Right renal cortex interstitium (tissue), 3 donors: ENCODE results near the gene PTPRG. TPM values are rescaled to one million over a fixed set of nuclear protein-coding genes. Genes with fewer than 3 reads are reported as not detected.

Experiments
- DNase-seq, 3 donors: peaks; one replicate each; pipeline ENCODE4 v3.0.0-alpha.2; 2013; ENCODE audit warnings: low read depth in 3 of 3, low spot score in 2 of 3
- polyA plus RNA-seq, 3 donors: library from polyadenylated mRNA; unstranded; fragments of 120-200 nt; gene quantifications; one replicate each; pipeline ENCODE4 v1.2.1, GENCODE V29; 2013; ENCODE audit not compliant: insufficient read length in 3 of 3

The PTPRG gene
- polyA plus RNA-seq, 3 donors, result 87.3 to 97.7 (median 93.7) TPM

GRCh38 chr3:61938878-61939549 lies 377.6 kb downstream of the PTPRG start:
- DNase-seq, result no peak

- peak in 1 of 3 donors; percentile 21 for DNase-seq
Observed at GRCh38 chr3:61940236-61940635, 378.9 kb downstream of the PTPRG start.

- no peak for DNase-seq
Observed at GRCh38 chr3:61943975-61944374, 382.6 kb downstream of the PTPRG start.

GRCh38 chr3:61944726-61945125 lies 383.4 kb downstream of the PTPRG start:
- no peak for DNase-seq

GRCh38 chr3:61945657-61946056 lies 384.3 kb downstream of the PTPRG start:
- no peak for DNase-seq

GRCh38 chr3:61946570-61947324 lies 385.4 kb downstream of the PTPRG start:
- no peak for DNase-seq

GRCh38 chr3:61947456-61947855 lies 386.1 kb downstream of the PTPRG start:
- no peak for DNase-seq

- no peak for DNase-seq
Observed at GRCh38 chr3:61948699-61949305, 387.4 kb downstream of the PTPRG start.

- no peak for DNase-seq
Observed at GRCh38 chr3:61954097-61954540, 392.7 kb downstream of the PTPRG start.

GRCh38 chr3:61955483-61955882 lies 394.1 kb downstream of the PTPRG start:
- DNase-seq, result no peak

GRCh38 chr3:61956236-61956635 lies 394.9 kb downstream of the PTPRG start:
- no peak for DNase-seq

GRCh38 chr3:61957259-61957658 lies 395.9 kb downstream of the PTPRG start:
- DNase-seq, result no peak

- DNase-seq, result no peak
Observed at GRCh38 chr3:61960976-61961375, 399.6 kb downstream of the PTPRG start.

GRCh38 chr3:61961900-61962299 lies 400.5 kb downstream of the PTPRG start:
- DNase-seq, result no peak

- DNase-seq, result no peak
Observed at GRCh38 chr3:61964566-61964965, 403.2 kb downstream of the PTPRG start.

GRCh38 chr3:61965770-61966131 lies 404.4 kb downstream of the PTPRG start:
- no peak for DNase-seq

- DNase-seq, result no peak
Observed at GRCh38 chr3:61966200-61966599, 404.8 kb downstream of the PTPRG start.

- DNase-seq, result no peak
Observed at GRCh38 chr3:61967019-61967418, 405.6 kb downstream of the PTPRG start.

GRCh38 chr3:61967937-61968336 lies 406.6 kb downstream of the PTPRG start:
- DNase-seq, result no peak

- DNase-seq, result no peak
Observed at GRCh38 chr3:61974662-61975061, 413.3 kb downstream of the PTPRG start.

- DNase-seq, result no peak
Observed at GRCh38 chr3:61975199-61975598, 413.8 kb downstream of the PTPRG start.

GRCh38 chr3:61975936-61976335 lies 414.6 kb downstream of the PTPRG start:
- DNase-seq, result no peak
